Measurements from ENCODE around the gene MNX1. TPM values are rescaled to one million over a fixed set of nuclear protein-coding genes. Genes with fewer than 3 reads are reported as not detected.

MNX1 gene
- total and polyA plus RNA-seq, 2 donors (not counting 1 experiment from before 2014, with no cell fraction given) = not detected

DNA sequence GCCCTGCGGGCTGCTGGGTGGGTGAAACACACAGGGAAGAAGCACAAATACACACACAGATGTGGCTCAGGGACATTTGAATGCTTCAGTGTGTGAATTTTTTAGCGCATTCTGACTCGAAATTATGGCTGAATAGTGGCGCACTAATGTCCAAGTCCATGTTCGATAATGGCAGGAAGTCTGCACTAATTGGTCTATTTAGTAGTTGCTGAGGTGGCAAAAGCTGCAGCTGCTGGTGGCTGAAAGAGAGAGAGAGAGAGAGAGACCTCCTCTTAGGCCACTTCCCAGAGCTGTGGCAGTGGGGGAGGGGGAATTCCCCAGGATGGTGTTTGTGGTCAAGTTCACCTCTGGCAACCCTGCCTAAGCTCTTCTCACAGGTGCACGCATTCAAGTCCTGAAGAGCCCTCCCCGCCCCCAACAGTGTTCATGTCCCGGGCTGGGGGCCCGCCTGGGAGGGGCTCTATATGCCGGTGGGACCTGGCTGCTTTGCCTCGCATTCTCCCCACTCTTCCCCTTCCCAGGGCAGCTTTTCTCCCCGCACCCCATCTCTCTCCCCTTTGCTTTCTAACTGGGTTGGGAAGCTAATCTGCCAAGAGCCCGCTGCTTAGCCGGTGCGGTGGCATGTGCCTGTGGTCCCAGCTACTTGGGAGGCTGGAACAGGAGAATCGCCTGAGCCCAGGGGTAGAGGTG is 6.0 kb upstream of the MNX1 start:
- Histone ChIP-seq H3K27ac (ENCODE audit: insufficient read depth, low read length) (no peak overlapping the region), H2AFZ (ENCODE audit: low read length) (no peak overlapping the region), H3K27me3 (ENCODE audit: control insufficient read depth, insufficient read depth, low read length) (peaks cover 91% of the 10 kb centered on the region), H3K4me1 (ENCODE audit: control insufficient read depth, extremely low read depth, insufficient read depth, low read length) (no peaks in the 10 kb centered on the region), H3K4me2 (ENCODE audit: extremely low read depth, insufficient read depth, low read length) (no peak overlapping the region), H3K9ac (ENCODE audit: insufficient read depth, low read length) (no peak overlapping the region), H4K20me1 (ENCODE audit: control insufficient read depth, extremely low read depth, insufficient read depth, low read length) (no peaks in the 10 kb centered on the region), H3K36me3 (ENCODE audit: control insufficient read depth, insufficient read depth, low read length) (no peaks in the 10 kb centered on the region), H3K9me3 (ENCODE audit: control insufficient read depth, insufficient read depth, low read depth, low read length) (no peaks in the 10 kb centered on the region), H3K79me2 (ENCODE audit: control insufficient read depth, insufficient read depth, low read length) (no peaks in the 10 kb centered on the region), H3K4me3 (replicated peaks in 1 of 4; ENCODE audit: control extremely low read depth in 1 of 4, insufficient read depth in 1 of 4, low read depth in 3 of 4, low read length in 4 of 4) (no peak overlapping the region)
- TF ChIP-seq, protein P1, sequence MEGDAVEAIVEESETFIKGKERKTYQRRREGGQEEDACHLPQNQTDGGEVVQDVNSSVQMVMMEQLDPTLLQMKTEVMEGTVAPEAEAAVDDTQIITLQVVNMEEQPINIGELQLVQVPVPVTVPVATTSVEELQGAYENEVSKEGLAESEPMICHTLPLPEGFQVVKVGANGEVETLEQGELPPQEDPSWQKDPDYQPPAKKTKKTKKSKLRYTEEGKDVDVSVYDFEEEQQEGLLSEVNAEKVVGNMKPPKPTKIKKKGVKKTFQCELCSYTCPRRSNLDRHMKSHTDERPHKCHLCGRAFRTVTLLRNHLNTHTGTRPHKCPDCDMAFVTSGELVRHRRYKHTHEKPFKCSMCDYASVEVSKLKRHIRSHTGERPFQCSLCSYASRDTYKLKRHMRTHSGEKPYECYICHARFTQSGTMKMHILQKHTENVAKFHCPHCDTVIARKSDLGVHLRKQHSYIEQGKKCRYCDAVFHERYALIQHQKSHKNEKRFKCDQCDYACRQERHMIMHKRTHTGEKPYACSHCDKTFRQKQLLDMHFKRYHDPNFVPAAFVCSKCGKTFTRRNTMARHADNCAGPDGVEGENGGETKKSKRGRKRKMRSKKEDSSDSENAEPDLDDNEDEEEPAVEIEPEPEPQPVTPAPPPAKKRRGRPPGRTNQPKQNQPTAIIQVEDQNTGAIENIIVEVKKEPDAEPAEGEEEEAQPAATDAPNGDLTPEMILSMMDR (conservative IDR thresholded peaks at IDR 0.05 in 1 of 2, IDR thresholded peaks at IDR 0.05 in 1 of 2; ENCODE audit: low read depth in 1 of 2, low read length in 2 of 2) = no peak
- TF ChIP-seq EZH2 (IDR thresholded peaks at IDR 0.05; ENCODE audit: low read length, missing control alignments) = peak; percentile 15
- no peak for DNase-seq (ENCODE audit: low read depth in 2 of 2)

DNA sequence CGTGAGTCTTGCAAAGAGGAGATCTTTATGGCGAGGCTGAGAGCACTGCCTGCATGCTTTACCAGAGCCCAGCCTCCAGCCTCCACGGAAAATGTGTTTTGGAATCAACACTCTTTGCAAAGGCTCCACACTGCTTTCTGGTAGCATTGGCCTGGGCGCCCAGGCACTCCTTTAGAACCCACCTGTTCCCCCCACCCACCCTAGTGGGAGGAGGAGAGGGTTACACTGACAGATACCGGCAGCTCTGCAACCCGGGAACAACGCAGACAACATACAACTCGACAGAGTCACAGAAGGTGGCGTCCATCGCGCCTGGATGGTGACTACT is 5.5 kb upstream of the MNX1 start:
- H3K27me3 ChIP-seq (ENCODE audit: control insufficient read depth, insufficient read depth, low read length) = peaks cover 92% of the 10 kb centered on the region

DNA sequence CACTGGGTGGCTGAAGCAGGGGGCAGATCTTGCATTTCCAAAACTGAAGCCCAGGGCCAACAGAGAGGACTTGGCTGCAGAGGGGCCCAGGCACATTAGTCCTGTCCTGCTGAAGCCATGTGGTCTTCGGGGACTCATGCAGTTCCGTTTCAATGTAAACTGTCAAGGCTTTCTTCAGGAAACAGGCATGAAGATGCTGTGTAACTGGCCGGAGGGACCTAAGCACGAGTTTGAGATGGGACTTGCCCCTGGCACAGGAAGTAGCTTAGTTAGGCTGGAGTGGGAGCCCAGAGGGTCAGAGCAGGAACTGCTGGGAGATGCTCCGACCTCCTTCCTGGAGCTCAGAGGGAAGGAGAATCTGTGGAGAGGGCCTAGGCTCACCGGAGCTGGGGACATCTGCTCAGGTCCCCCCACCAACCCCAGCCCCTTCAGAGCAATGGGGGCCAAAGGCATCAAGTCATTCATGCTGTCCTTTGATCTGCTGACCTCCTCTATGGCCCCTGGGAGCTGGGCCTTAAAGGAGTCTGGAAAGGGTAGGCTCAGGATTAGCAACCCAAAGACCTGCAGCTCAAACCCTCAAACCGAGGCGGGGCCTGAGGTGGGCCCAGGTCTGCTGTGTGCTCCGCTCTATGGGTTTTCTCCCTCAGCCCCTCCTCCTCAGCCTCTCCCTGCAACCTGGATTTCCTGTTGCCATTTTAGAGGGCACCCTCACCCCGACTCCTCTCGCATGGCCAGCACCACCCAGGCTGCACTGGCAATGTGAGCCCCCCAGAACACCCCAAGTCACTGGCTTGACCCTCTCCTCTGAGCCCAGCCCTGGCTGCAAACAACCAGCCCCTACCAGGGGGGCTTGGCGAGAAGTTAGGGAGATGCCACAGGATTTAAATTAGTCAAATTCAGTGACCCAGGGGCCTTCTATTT is 4.4 kb upstream of the MNX1 start:
- Histone ChIP-seq H3K79me2 (ENCODE audit: control insufficient read depth, insufficient read depth, low read length) (no peaks in the 10 kb centered on the region), H3K4me3 (replicated peaks in 1 of 4; ENCODE audit: control extremely low read depth in 1 of 4, insufficient read depth in 1 of 4, low read depth in 3 of 4, low read length in 4 of 4) (no peak overlapping the region), H2AFZ (ENCODE audit: low read length) (no peak overlapping the region), H3K9ac (ENCODE audit: insufficient read depth, low read length) (no peak overlapping the region), H3K36me3 (ENCODE audit: control insufficient read depth, insufficient read depth, low read length) (no peaks in the 10 kb centered on the region), H3K9me3 (ENCODE audit: control insufficient read depth, insufficient read depth, low read depth, low read length) (no peaks in the 10 kb centered on the region), H3K27ac (ENCODE audit: insufficient read depth, low read length) (no peak overlapping the region), H3K4me2 (ENCODE audit: extremely low read depth, insufficient read depth, low read length) (no peak overlapping the region), H4K20me1 (ENCODE audit: control insufficient read depth, extremely low read depth, insufficient read depth, low read length) (no peaks in the 10 kb centered on the region), H3K4me1 (ENCODE audit: control insufficient read depth, extremely low read depth, insufficient read depth, low read length) (no peaks in the 10 kb centered on the region), H3K27me3 (ENCODE audit: control insufficient read depth, insufficient read depth, low read length) (peaks cover 87% of the 10 kb centered on the region)
- no peak for DNase-seq (ENCODE audit: low read depth in 2 of 2)
- no peak for TF ChIP-seq EZH2 (IDR thresholded peaks at IDR 0.05; ENCODE audit: low read length, missing control alignments)
- TF ChIP-seq, protein P1 (conservative IDR thresholded peaks at IDR 0.05 in 1 of 2, IDR thresholded peaks at IDR 0.05 in 1 of 2; ENCODE audit: low read depth in 1 of 2, low read length in 2 of 2) = no peak

More for the DNA sequence above, 5.5 kb upstream of the MNX1 start:
- no peaks in the 10 kb centered on the region for H3K4me1 ChIP-seq (ENCODE audit: control insufficient read depth, extremely low read depth, insufficient read depth, low read length)
- H3K36me3 ChIP-seq (ENCODE audit: control insufficient read depth, insufficient read depth, low read length) = no peaks in the 10 kb centered on the region
- no peak overlapping the region for H3K9ac ChIP-seq (ENCODE audit: insufficient read depth, low read length)
- TF ChIP-seq, protein P1 (conservative IDR thresholded peaks at IDR 0.05 in 1 of 2, IDR thresholded peaks at IDR 0.05 in 1 of 2; ENCODE audit: low read depth in 1 of 2, low read length in 2 of 2) = no peak
- peak; percentile 23 for TF ChIP-seq EZH2 (IDR thresholded peaks at IDR 0.05; ENCODE audit: low read length, missing control alignments)
- no peak overlapping the region for H2AFZ ChIP-seq (ENCODE audit: low read length)
- H3K79me2 ChIP-seq (ENCODE audit: control insufficient read depth, insufficient read depth, low read length) = no peaks in the 10 kb centered on the region
- DNase-seq (ENCODE audit: low read depth in 2 of 2) = no peak
- H3K9me3 ChIP-seq (ENCODE audit: control insufficient read depth, insufficient read depth, low read depth, low read length) = no peaks in the 10 kb centered on the region
- H3K4me3 ChIP-seq (replicated peaks in 1 of 4; ENCODE audit: control extremely low read depth in 1 of 4, insufficient read depth in 1 of 4, low read depth in 3 of 4, low read length in 4 of 4) = no peak overlapping the region
- H4K20me1 ChIP-seq (ENCODE audit: control insufficient read depth, extremely low read depth, insufficient read depth, low read length) = no peaks in the 10 kb centered on the region
- H3K4me2 ChIP-seq (ENCODE audit: extremely low read depth, insufficient read depth, low read length) = no peak overlapping the region
- H3K27ac ChIP-seq (ENCODE audit: insufficient read depth, low read length) = no peak overlapping the region

Measured in fibroblast of lung (primary cell).